Naive thymus-derived CD4-positive, alpha-beta T cell (primary cell): ENCODE results near the gene UCP3. TPM values are rescaled to one million over a fixed set of nuclear protein-coding genes. Genes with fewer than 3 reads are reported as not detected.
A peak's percentile ranks its signal among the peaks of the same experiment; 100 is the strongest.

Source experiments
- ATAC-seq: fragments of 150-1000 bp; cut with Tn5 transposase; 2 replicates; pipeline ENCODE4 v1.10.0; 2021; ENCODE audit warnings: mild to moderate bottlenecking, moderate library complexity
- CTCF ChIA-PET: fragments of 350-600 bp; sonication (Branson Sonifier 250); formaldehyde crosslinking; loops from one replicate; lab custom pipeline; 2021; ENCODE audit warnings: antibody characterized with exemption; lab: Charles Lee
- POLR2A ChIA-PET: fragments of 350-600 bp; sonication (Branson Sonifier 250); formaldehyde crosslinking; loops from one replicate; lab custom pipeline; 2021; ENCODE audit warnings: antibody characterized with exemption, inconsistent platforms; lab: Charles Lee
- DNase-seq, 9 donors: peaks; one replicate each; pipeline versions ENCODE4 v3.0.0 to v3.0.0-alpha.2; 2020 to 2022; ENCODE audit warnings: mixed read lengths in 1 of 9
- H3K27ac ChIP-seq: one replicate; pipeline ENCODE4 v1.7.0; 2013; ENCODE audit warnings: mild to moderate bottlenecking, low read depth, low read length, moderate library complexity
- H3K27me3 ChIP-seq, 2 donors: one replicate each; pipeline ENCODE4 v1.7.0; 2013; ENCODE audit warnings: low read length in 2 of 2, mild to moderate bottlenecking in 2 of 2, moderate library complexity in 2 of 2; ENCODE audit not compliant: control insufficient read depth in 2 of 2, insufficient read depth in 2 of 2
- H3K36me3 ChIP-seq, 3 experiments: 1 replicate in 2 of 3; 2 replicates in 1 of 3; pipeline ENCODE4 v1.7.0; 2013; ENCODE audit warnings: low read length in 3 of 3, mild to moderate bottlenecking in 3 of 3, moderate library complexity in 1 of 3; ENCODE audit not compliant: insufficient read depth in 3 of 3, control insufficient read depth in 2 of 3
- H3K4me1 ChIP-seq, 2 donors: one replicate each; pipeline ENCODE4 v1.7.0; 2013; ENCODE audit warnings: low read length in 2 of 2, mild to moderate bottlenecking in 2 of 2, moderate library complexity in 1 of 2; ENCODE audit not compliant: control insufficient read depth in 2 of 2, insufficient read depth in 2 of 2
- H3K4me3 ChIP-seq: 2 replicates; pipeline ENCODE4 v1.7.0; 2013; ENCODE audit warnings: mild to moderate bottlenecking, low read length
- H3K9me3 ChIP-seq, 3 experiments: 1 replicate in 2 of 3; 2 replicates in 1 of 3; pipeline ENCODE4 v1.7.0; 2013; ENCODE audit warnings: low read length in 3 of 3; ENCODE audit not compliant: control insufficient read depth in 2 of 3
- H3K27ac Mint-ChIP-seq, 9 donors: one replicate each; pipeline ENCODE4 v1.8.0; 2020 to 2022; ENCODE audit warnings: mixed read lengths in 9 of 9, mild to moderate bottlenecking in 8 of 9, moderate library complexity in 5 of 9, inconsistent platforms in 2 of 9
- H3K27me3 Mint-ChIP-seq, 5 donors: one replicate each; pipeline ENCODE4 v1.8.0; 2021 to 2022; ENCODE audit warnings: mixed read lengths in 5 of 5, mild to moderate bottlenecking in 1 of 5
- H3K36me3 Mint-ChIP-seq, 5 donors: one replicate each; pipeline ENCODE4 v1.8.0; 2020 to 2022; ENCODE audit warnings: mixed read lengths in 5 of 5, mild to moderate bottlenecking in 3 of 5, inconsistent platforms in 1 of 5
- H3K4me1 Mint-ChIP-seq, 7 donors: one replicate each; pipeline ENCODE4 v1.8.0; 2020 to 2022; ENCODE audit warnings: mixed read lengths in 7 of 7, mild to moderate bottlenecking in 3 of 7, inconsistent platforms in 1 of 7
- H3K4me3 Mint-ChIP-seq, 10 donors: one replicate each; pipeline ENCODE4 v1.8.0; 2020 to 2022; ENCODE audit warnings: mild to moderate bottlenecking in 10 of 10, mixed read lengths in 10 of 10, moderate library complexity in 6 of 10, inconsistent platforms in 2 of 10
- H3K9me3 Mint-ChIP-seq, 11 donors: one replicate each; pipeline ENCODE4 v1.8.0; 2020 to 2022; ENCODE audit warnings: mixed read lengths in 11 of 11, mild to moderate bottlenecking in 4 of 11, inconsistent platforms in 1 of 11, moderate library complexity in 1 of 11
- intact Hi-C, 2 donors: fragments of 100-400 bp; cut with micrococcal nuclease; formaldehyde crosslinking; loops; one replicate each; pipeline ENCODE4 v1.15.1; 2023
- polyA plus RNA-seq, 2 donors: library from polyadenylated mRNA; unstranded; fragments of 300-500 nt; fragmentation: Illumina TruSeq; gene quantifications; one replicate each; pipeline ENCODE4 v1.2.3, GENCODE V29; 2021
- total RNA-seq, 6 experiments: library from RNA in 5 of 6; stranded (reverse) in 5 of 6; gene quantifications; 1 replicate in 5 of 6; 2 replicates in 1 of 6; pipeline ENCODE4 v1.2.3 and lab custom pipeline; 2021 to 2026

Gene UCP3
- total and polyA plus RNA-seq, 7 experiments from 2014 or later = 0.41 to 10.5 (median 6.1) TPM

DNA sequence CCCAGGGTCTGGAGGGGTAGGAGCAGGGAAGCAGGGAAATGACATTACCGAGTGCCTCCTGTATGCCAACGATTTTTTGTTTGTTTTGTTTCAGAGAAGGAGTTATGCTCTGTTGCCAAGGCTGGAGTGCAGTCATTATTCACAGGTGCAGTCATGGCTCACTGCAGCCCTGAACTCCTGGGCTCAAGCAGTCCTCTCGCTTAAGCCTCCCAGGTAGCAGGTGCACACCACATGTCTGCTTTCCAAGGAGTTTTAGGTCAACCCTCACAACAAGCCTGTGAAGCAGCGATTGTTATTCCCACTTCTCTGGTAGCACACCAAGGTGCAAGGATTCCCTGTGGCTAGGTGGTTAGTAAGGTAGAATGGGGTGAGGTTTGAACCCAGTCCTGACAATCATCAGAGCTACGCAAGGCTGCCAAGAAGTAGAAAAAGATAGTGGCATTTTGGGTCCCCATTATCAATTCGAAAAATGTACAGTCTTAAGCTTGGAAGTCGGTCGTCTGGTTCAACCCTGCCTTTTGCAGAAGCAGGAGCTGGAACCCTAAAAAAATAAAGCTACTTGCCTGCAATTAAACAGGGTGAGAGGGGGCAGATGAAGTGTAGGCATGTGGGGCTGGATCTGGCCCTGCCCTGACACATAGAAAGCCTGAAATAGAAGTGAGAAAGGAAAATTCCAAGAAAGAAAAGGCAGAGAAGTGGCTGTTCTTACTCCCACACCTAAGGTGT, 9.1 kb downstream of the UCP3 start:
- H3K4me1 Mint-ChIP-seq = peaks cover 45 to 80% (median 68%) of the 10 kb centered on the region in 7 donors
- H3K27me3 Mint-ChIP-seq = no peaks in the 10 kb centered on the region
- ATAC-seq (no peak), DNase-seq (peak in 1 of 9 donors; percentile 16)
- intact Hi-C loops = no loop called here
- ChIA-PET POLR2A (interaction anchor here (7.3 to 31.1 kb wide), 2 partner anchors 14 to 25 kb away, joined by 75 to 1403 read pairs; partner anchors contain the start of gene UCP2), CTCF (interaction anchor here (1.4 kb wide), 1 partner anchor 20 kb away, joined by 3 read pairs; no protein-coding TSS in a partner anchor)
- H3K36me3 Mint-ChIP-seq = peaks cover 5 to 31% (median 27%) of the 10 kb centered on the region in 5 donors
- peak overlapping the region in 7 of 9 donors; percentile 10 to 77 (median 55) for H3K27ac Mint-ChIP-seq
- Histone ChIP-seq H3K27me3 (no peaks in the 10 kb centered on the region), H3K27ac (no peak overlapping the region), H3K4me3 (no peak overlapping the region), H3K9me3 (no peaks in the 10 kb centered on the region), H3K36me3 (peaks cover 0 to 11% (median 0%) of the 10 kb centered on the region in 3 experiments), H3K4me1 (peaks cover 36 to 38% of the 10 kb centered on the region in 2 donors)
- peaks cover 0 to 2% (median 0%) of the 10 kb centered on the region in 11 donors for H3K9me3 Mint-ChIP-seq
- H3K4me3 Mint-ChIP-seq = no peak overlapping the region

GRCh38 chr11:73998846-73999575, 9.9 kb downstream of the UCP3 start:
- no peak overlapping the region for H3K27ac ChIP-seq
- Mint-ChIP-seq H3K27me3 (no peaks in the 10 kb centered on the region), H3K36me3 (peaks cover 5 to 31% (median 26%) of the 10 kb centered on the region in 5 donors), H3K27ac (peak overlapping the region in 7 of 9 donors; percentile 61 to 97 (median 77)), H3K4me1 (peaks cover 41 to 78% (median 66%) of the 10 kb centered on the region in 7 donors), H3K4me3 (peak overlapping the region in 1 of 10 donors; percentile 39), H3K9me3 (peaks cover 0 to 2% (median 0%) of the 10 kb centered on the region in 11 donors)
- no peaks in the 10 kb centered on the region for H3K9me3 ChIP-seq
- ATAC-seq (no peak), DNase-seq (no peak)
- peaks cover 0 to 11% (median 0%) of the 10 kb centered on the region in 3 experiments for H3K36me3 ChIP-seq
- intact Hi-C loops = no loop called here
- POLR2A ChIA-PET = interaction anchor here (0.6 to 31.1 kb wide), 3 partner anchors 14 to 64 kb away, joined by 3 to 1403 read pairs (median 75); partner anchors contain the start of gene UCP2
- no peak overlapping the region for H3K4me3 ChIP-seq
- CTCF ChIA-PET = interaction anchor here (0.6 to 1.4 kb wide), 2 partner anchors 19 to 392 kb away, joined by 3 read pairs; no protein-coding TSS in a partner anchor
- H3K27me3 ChIP-seq = no peaks in the 10 kb centered on the region
- H3K4me1 ChIP-seq = peaks cover 36 to 38% of the 10 kb centered on the region in 2 donors

- Histone ChIP-seq H3K4me1 (peaks cover 33 to 42% of the 10 kb centered on the region in 2 donors), H3K27ac (peak overlapping the region; percentile 92), H3K4me3 (no peak overlapping the region), H3K9me3 (no peaks in the 10 kb centered on the region), H3K27me3 (no peaks in the 10 kb centered on the region), H3K36me3 (no peaks in the 10 kb centered on the region)
- peaks cover 35 to 69% (median 60%) of the 10 kb centered on the region in 7 donors for H3K4me1 Mint-ChIP-seq
- H3K27ac Mint-ChIP-seq = peak overlapping the region; percentile 90 to 100 (median 97)
- POLR2A ChIA-PET = interaction anchor here (0.6 to 31.1 kb wide), 7 partner anchors 7 to 215 kb away, joined by 3 to 1403 read pairs (median 21); partner anchors contain the start of genes UCP2 and UCP3
- peaks cover 0 to 24% (median 14%) of the 10 kb centered on the region in 5 donors for H3K36me3 Mint-ChIP-seq
- intact Hi-C loops = no loop called here
- ATAC-seq (no peak), DNase-seq (peak in 1 of 9 donors; percentile 15)
- peaks cover 0 to 2% (median 0%) of the 10 kb centered on the region in 11 donors for H3K9me3 Mint-ChIP-seq
- CTCF ChIA-PET = interaction anchor here (0.6 to 1.5 kb wide), 8 partner anchors 13 to 56 kb away, joined by 3 to 4 read pairs (median 3); no protein-coding TSS in a partner anchor
- peak overlapping the region in 7 of 10 donors; percentile 3 to 92 (median 51) for H3K4me3 Mint-ChIP-seq
- H3K27me3 Mint-ChIP-seq = no peaks in the 10 kb centered on the region
Observed at GRCh38 chr11:73997120-73997770, 11.6 kb downstream of the UCP3 start.

DNA sequence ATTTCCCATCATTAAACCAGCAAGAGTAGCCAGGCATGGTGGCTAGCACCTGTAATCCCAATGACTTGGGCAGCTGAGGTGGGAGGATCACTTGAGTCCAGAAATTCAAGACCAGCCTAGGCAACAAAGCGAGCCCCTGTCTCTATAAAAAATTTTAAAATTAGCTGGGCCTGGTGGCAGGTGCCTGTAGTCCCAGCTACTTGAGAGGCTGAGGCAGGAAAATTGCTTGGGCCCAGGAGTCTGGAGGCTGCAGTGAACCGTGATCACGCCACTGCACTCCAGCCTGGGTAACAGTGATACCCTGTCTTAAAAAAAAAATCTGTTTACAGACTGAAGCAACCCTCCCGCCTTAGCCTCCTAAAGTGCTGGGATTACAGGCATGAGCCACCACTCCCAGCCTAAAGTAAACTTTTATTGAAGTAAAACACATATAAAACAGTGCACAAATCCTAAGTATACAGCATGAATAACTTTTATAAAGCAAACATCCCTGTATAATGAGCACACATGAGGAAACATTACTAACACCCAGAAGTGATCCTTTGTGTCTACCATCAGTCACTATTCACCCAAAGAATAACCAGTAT, 12.6 kb downstream of the UCP3 start:
- H3K27ac Mint-ChIP-seq = peak overlapping the region; percentile 93 to 100 (median 97)
- intact Hi-C loops = no loop called here
- peak overlapping the region; percentile 65 to 92 (median 80) for H3K4me3 Mint-ChIP-seq
- ATAC-seq (peak; percentile 6), DNase-seq (peak in 2 of 9 donors; percentile 14 to 21)
- Histone ChIP-seq H3K4me1 (peaks cover 33 to 45% of the 10 kb centered on the region in 2 donors), H3K27ac (peak overlapping the region; percentile 92), H3K9me3 (no peaks in the 10 kb centered on the region), H3K36me3 (no peaks in the 10 kb centered on the region), H3K4me3 (peak overlapping the region; percentile 4), H3K27me3 (no peaks in the 10 kb centered on the region)
- H3K36me3 Mint-ChIP-seq = peaks cover 0 to 20% (median 8%) of the 10 kb centered on the region in 5 donors
- ChIA-PET POLR2A (interaction anchor here (0.6 to 31.1 kb wide), 8 partner anchors 8 to 214 kb away, joined by 3 to 1403 read pairs (median 14); partner anchors contain the start of genes UCP2 and UCP3), CTCF (interaction anchor here (1.4 to 3.3 kb wide), 4 partner anchors 9 to 26 kb away, joined by 3 to 24 read pairs (median 13); partner anchors contain the start of gene UCP2)
- no peaks in the 10 kb centered on the region for H3K27me3 Mint-ChIP-seq
- peaks cover 34 to 75% (median 68%) of the 10 kb centered on the region in 7 donors for H3K4me1 Mint-ChIP-seq
- peaks cover 0 to 2% (median 0%) of the 10 kb centered on the region in 11 donors for H3K9me3 Mint-ChIP-seq

GRCh38 chr11:73995731-73996130, 13.2 kb downstream of the UCP3 start:
- Histone ChIP-seq H3K27ac (peak overlapping the region; percentile 92), H3K4me1 (peaks cover 33 to 45% of the 10 kb centered on the region in 2 donors), H3K4me3 (peak overlapping the region; percentile 4), H3K9me3 (no peaks in the 10 kb centered on the region), H3K27me3 (no peaks in the 10 kb centered on the region), H3K36me3 (no peaks in the 10 kb centered on the region)
- no peaks in the 10 kb centered on the region for H3K27me3 Mint-ChIP-seq
- peaks cover 30 to 77% (median 68%) of the 10 kb centered on the region in 7 donors for H3K4me1 Mint-ChIP-seq
- peaks cover 0 to 2% (median 0%) of the 10 kb centered on the region in 11 donors for H3K9me3 Mint-ChIP-seq
- H3K4me3 Mint-ChIP-seq = peak overlapping the region; percentile 65 to 92 (median 80)
- peaks cover 0 to 15% (median 3%) of the 10 kb centered on the region in 5 donors for H3K36me3 Mint-ChIP-seq
- ChIA-PET CTCF (interaction anchor here (1.0 to 3.3 kb wide), 8 partner anchors 9 to 37 kb away, joined by 3 to 24 read pairs (median 8); partner anchors contain the start of gene UCP2), POLR2A (interaction anchor here (0.6 to 31.1 kb wide), 9 partner anchors 9 to 42 kb away, joined by 3 to 1403 read pairs (median 5); partner anchors contain the start of genes UCP2 and UCP3)
- intact Hi-C loops = loop anchor here (1.0 to 2.0 kb wide), 10 partner anchors 10 to 176 kb away; partner anchors contain the start of genes C2CD3 (in 1 of the 2) and PPME1 (in 1 of the 2)
- peak; percentile 89 for ATAC-seq
- DNase-seq = peak in 8 of 9 donors; percentile 26 to 90 (median 84)
- peak overlapping the region; percentile 93 to 100 (median 97) for H3K27ac Mint-ChIP-seq
